Activated T-cell treated with anti-CD3 and anti-CD28 coated beads, Interleukin-2, amount 50 U/mL, for 72 hours (primary cell): Measurements from ENCODE around the gene FAM151A. TPM values are rescaled to one million over a fixed set of nuclear protein-coding genes. Genes with fewer than 3 reads are reported as not detected.

Experiments used
- ATAC-seq, 2 donors: fragments of 150-1000 bp; cut with Tn5 transposase; replicated peaks in 1 of 2; 2 replicates each; pipeline ENCODE4 v1.10.0; 2021; ENCODE audit warnings: moderate library complexity in 2 of 2, mild to moderate bottlenecking in 1 of 2
- DNase-seq, 2 donors: peaks; one replicate each; pipeline ENCODE4 v3.0.0; 2021 to 2022; ENCODE audit warnings: mixed read lengths in 1 of 2
- H3K27ac Mint-ChIP-seq: one replicate; pipeline ENCODE4 v1.8.0; 2022; ENCODE audit warnings: mild to moderate bottlenecking, moderate library complexity, mixed read lengths
- H3K27me3 Mint-ChIP-seq: one replicate; pipeline ENCODE4 v1.8.0; 2022; ENCODE audit warnings: low read depth, mixed read lengths
- H3K36me3 Mint-ChIP-seq, 2 donors: one replicate each; pipeline ENCODE4 v1.8.0; 2022; ENCODE audit warnings: mixed read lengths in 2 of 2, mild to moderate bottlenecking in 1 of 2; ENCODE audit not compliant: insufficient read depth in 2 of 2
- H3K4me1 Mint-ChIP-seq: one replicate; pipeline ENCODE4 v1.8.0; 2022; ENCODE audit warnings: low read depth, mixed read lengths
- H3K4me3 Mint-ChIP-seq, 2 donors: one replicate each; pipeline ENCODE4 v1.8.0; 2022; ENCODE audit warnings: mild to moderate bottlenecking in 2 of 2, mixed read lengths in 2 of 2, moderate library complexity in 2 of 2
- H3K9me3 Mint-ChIP-seq, 2 donors: one replicate each; pipeline ENCODE4 v1.8.0; 2022; ENCODE audit warnings: mixed read lengths in 2 of 2
- total RNA-seq, 2 donors: library from RNA; stranded (reverse); gene quantifications; one replicate each; pipeline ENCODE4 v1.2.3, GENCODE V29; 2022

FAM151A gene
- total RNA-seq, 2 donors from 2014 or later, result not detected

DNA sequence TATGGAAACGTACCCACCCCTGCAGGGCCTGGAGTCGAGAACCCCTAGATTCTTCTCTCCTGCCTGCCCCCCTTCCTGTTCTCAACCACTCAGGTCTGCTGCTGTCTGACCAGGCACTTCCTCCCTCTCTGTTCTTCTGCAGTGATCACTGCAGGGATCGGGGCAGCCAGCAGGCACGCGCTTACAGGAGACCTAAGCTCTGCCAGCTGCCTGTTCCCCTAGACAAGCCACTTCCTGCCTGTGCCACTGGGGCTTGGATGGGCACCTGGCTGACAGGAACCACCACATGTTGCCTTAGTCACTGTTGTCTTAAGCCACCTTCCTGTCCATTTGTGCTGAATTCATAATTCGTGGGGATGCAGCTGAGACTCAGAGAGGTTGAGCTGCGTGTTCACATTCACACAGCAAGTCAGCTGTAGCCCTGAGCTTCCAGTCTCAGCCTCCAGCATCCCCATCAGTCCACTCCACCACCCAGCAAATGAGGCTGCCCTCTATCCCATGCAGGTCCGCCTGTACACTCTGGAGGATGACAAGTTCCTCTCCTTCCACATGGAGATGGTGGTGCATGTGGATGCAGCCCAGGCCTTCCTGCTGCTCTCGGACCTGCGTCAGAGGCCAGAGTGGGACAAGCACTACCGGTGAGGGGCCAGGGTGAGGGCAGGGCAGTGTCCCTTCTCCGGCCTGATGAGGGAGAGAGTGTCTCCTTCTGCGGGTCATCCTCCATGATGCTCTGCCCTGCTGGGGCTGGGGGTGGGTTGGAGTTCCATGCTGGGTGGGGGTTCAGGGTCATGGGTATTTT is 18.6 kb downstream of the FAM151A start:
- Mint-ChIP-seq H3K36me3 (no peaks in the 10 kb centered on the region), H3K4me1 (peaks cover 13% of the 10 kb centered on the region), H3K27ac (no peak overlapping the region), H3K4me3 (no peak overlapping the region), H3K9me3 (no peaks in the 10 kb centered on the region), H3K27me3 (no peaks in the 10 kb centered on the region)
- peak; percentile 70 to 75 for ATAC-seq
- peak; percentile 17 to 24 for DNase-seq

DNA sequence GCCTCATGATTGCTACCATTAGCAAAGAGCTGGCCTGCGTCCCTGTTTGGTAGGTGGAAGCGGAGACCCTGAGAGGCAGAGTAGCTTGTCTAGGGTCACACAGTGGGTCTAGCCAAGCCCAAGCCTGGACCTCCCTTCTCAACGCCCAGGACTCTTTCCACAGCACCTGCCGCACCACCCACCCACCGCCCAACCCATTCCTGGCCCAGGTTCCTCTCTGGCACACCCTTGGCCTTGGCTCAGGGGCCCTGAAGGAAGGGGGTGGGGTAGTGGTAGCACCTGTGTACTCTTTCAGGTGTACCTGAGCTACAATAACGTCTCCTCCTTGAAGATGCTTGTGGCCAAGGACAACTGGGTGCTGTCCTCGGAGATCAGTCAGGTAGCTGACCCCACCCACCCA is 19.3 kb downstream of the FAM151A start:
- H3K9me3 Mint-ChIP-seq, result no peaks in the 10 kb centered on the region
- H3K27me3 Mint-ChIP-seq, result no peaks in the 10 kb centered on the region

DNA sequence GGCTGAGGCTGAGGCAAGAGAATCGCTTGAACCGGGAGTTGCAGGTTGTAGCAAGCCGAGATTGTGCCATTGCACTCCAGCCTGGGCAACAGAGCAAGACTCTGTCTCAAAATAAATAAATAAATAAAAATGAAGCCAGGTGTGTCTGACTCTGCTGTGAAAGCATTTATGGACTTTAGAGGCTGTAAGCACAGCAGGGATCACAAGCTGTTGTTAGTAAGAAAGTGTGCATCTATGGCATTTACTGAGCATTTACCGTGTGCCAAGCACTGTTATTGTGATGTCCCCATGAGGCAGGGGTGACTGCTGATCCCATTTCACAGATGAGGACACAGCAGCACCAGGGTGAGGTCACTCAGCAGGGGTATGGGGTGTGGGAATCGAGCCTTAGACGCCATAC is 20.1 kb downstream of the FAM151A start:
- no peak overlapping the region for H3K27ac Mint-ChIP-seq
- DNase-seq (no peak), ATAC-seq (no peak)
- no peak overlapping the region for H3K4me3 Mint-ChIP-seq
- no peaks in the 10 kb centered on the region for H3K36me3 Mint-ChIP-seq
- H3K4me1 Mint-ChIP-seq, result peaks cover 13% of the 10 kb centered on the region
- H3K27me3 Mint-ChIP-seq, result no peaks in the 10 kb centered on the region
- no peaks in the 10 kb centered on the region for H3K9me3 Mint-ChIP-seq

More for the DNA sequence above, 19.3 kb downstream of the FAM151A start:
- H3K36me3 Mint-ChIP-seq, result no peaks in the 10 kb centered on the region
- H3K4me1 Mint-ChIP-seq, result peaks cover 13% of the 10 kb centered on the region
- DNase-seq (no peak), ATAC-seq (no peak)
- H3K4me3 Mint-ChIP-seq, result no peak overlapping the region
- H3K27ac Mint-ChIP-seq, result no peak overlapping the region

DNA sequence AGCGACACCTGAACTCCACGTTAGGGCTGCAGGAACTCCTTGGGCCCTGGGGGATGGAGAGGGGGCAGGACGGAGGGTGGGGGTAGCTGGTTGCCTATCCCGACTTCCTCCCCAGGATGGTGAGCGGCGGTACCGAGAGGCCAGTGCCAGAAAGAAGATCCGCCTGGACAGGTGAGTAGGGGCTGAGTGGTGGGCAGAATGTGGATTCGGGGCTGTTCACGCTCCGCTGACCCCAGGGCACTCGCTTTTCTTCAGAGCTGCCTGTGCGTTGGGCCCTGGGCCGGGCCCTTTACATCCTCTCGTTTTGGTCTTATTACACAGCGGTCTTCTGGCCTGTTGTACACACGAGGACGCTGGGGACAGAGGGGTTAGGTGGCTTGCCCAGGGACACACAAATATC is 20.8 kb downstream of the FAM151A start:
- Mint-ChIP-seq H3K27me3 (no peaks in the 10 kb centered on the region), H3K9me3 (no peaks in the 10 kb centered on the region), H3K4me1 (peaks cover 13% of the 10 kb centered on the region), H3K27ac (no peak overlapping the region), H3K36me3 (no peaks in the 10 kb centered on the region), H3K4me3 (no peak overlapping the region)
- no peak for ATAC-seq
- DNase-seq, result no peak

DNA sequence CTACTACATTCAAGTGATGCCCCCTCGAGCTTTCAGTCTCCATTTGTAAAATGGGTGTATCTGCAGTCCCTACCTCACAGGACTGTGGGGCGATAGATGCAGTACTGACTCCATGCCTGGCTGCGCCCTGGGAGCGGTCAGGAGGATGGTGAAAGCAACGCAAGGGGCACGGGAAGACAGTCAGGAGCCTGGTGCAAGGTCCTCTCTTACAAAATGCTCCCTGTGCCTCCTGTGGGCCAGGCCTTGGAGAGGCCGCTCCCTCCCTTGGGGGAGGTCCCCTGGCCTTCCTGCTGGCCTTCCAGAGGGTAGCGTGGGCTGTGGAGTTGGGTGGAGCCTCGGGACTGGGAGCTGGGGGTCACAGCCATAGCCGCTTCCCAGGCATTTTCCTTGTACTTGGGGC is 21.6 kb downstream of the FAM151A start:
- Mint-ChIP-seq H3K27me3 (no peaks in the 10 kb centered on the region), H3K4me1 (peaks cover 13% of the 10 kb centered on the region), H3K27ac (no peak overlapping the region), H3K36me3 (no peaks in the 10 kb centered on the region), H3K9me3 (no peaks in the 10 kb centered on the region), H3K4me3 (no peak overlapping the region)
- DNase-seq (no peak), ATAC-seq (no peak)

DNA sequence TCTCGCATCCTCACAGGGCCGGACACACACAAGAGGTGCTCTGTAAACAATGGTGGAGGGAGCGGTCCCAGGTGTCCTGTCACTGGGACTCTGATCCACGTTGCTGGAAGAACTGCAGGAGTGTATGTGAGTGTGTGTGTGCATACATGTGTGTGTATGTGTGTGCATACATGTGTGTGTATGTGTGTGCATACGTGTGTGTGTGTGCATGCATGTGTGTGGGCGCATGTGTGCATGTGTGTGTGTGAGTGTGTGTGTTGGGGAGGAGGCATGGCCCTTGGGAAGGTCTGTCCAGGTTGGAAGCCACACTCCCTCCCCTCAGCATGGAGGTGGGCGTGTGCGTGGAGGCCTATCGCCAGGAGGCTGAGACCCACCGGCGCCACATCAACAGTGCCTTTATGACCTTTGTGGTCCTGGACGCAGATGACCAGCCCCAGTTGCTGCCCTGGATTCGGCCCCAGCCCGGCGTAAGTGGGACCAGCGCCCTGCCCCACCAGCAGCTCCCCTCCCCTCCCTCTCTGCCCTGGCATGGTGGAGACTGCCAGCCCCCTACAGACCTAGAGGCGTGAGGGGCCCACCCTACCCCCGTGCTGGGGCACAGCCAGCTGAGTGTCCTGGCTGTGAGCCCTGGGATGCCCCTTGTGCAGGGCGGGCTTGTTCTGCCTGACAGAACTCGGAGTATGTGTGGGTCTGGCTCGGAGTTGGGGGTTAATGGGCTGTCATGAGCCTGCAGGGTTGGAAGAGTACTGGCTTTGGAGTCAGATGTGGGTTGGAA is 22.2 kb downstream of the FAM151A start:
- Mint-ChIP-seq H3K4me1 (peaks cover 13% of the 10 kb centered on the region), H3K27ac (no peak overlapping the region), H3K9me3 (no peaks in the 10 kb centered on the region)

DNA sequence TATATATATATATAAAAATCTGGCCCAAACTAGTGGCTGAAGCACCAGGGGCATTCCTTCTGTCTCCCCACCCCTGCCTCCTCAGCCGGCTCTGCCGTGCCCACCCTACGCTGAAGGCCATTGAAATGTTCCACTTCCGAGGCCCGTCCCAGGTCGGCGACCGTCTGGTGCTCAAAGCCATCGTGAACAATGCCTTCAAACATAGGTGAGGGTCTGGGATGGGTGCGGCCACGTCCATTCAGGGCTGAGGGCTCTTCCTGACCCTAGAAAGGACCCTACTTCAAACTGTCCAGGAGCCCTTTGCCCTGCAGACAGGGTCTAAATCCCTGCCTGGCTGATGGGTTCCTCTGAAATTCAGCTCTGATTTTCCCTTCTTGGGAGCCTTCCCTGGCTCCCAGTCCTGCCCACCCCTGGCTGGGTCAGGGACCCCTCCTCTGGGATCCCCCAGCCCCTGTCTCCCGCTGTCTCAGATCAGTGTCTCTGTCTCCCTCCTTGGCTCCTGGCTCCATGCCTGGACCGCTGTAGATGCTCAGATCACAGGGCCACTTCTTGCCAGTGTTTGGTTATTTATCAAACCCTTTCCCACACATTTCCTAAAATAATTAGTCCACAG is 24.0 kb downstream of the FAM151A start:
- ATAC-seq (no peak), DNase-seq (no peak)
- no peaks in the 10 kb centered on the region for H3K9me3 Mint-ChIP-seq

More for the DNA sequence above, 22.2 kb downstream of the FAM151A start:
- Mint-ChIP-seq H3K4me3 (no peak overlapping the region), H3K36me3 (no peaks in the 10 kb centered on the region), H3K27me3 (no peaks in the 10 kb centered on the region)
- ATAC-seq (no peak), DNase-seq (no peak)

DNA sequence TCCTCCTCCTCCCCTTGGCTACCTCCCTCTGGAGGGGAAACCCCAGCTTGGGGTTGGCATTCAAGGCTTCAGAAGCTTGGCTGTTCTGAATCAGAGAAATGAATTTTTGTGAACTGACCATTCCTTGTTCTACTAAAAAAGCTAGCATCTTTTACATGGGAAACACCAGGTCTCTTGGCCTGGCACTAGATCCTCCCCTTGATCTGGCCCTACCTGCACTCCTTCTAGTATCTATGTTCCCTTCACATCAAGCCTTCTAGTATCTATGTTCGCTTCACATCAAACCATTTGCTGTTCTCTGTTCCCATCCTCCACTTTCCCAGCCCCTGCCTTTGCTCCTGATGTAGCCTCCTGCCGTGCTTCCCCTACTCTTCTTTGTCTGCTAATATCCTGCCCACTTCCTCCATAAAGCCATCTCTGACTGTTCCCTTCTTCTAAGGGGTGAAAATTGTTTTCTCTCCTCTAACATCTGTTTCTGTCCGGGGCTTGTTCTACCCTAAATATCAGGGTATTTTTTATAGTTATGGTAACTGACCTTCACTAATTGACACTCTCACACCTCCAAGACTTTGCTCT is 25.8 kb downstream of the FAM151A start:
- Mint-ChIP-seq H3K36me3 (no peaks in the 10 kb centered on the region), H3K27me3 (no peaks in the 10 kb centered on the region), H3K4me3 (no peak overlapping the region), H3K9me3 (no peaks in the 10 kb centered on the region), H3K27ac (no peak overlapping the region), H3K4me1 (no peaks in the 10 kb centered on the region)
- no peak for DNase-seq
- ATAC-seq, result no peak

More for the DNA sequence above, 24.0 kb downstream of the FAM151A start:
- no peaks in the 10 kb centered on the region for H3K27me3 Mint-ChIP-seq
- H3K27ac Mint-ChIP-seq, result no peak overlapping the region
- H3K36me3 Mint-ChIP-seq, result no peaks in the 10 kb centered on the region
- no peak overlapping the region for H3K4me3 Mint-ChIP-seq
- peaks cover 3% of the 10 kb centered on the region for H3K4me1 Mint-ChIP-seq

DNA sequence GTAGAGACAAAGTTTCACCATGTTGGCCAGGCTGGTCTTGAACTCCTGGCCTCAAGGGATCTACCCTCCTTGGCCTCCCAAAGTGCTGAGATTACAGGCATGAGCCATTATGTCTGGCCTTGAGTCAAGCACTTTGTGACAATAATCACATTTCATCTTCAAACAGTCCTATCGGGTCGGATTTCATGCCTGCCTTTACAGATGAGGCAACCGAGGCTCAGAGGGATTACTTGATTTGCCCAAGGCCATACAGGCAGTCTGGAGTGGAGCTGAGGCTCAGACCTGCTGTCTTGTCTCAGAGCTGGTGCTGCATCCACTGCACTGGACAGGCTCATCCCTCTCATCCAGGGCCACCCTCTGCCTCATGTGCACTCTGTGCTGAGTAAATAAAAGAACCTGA is 26.6 kb downstream of the FAM151A start:
- no peak for DNase-seq
- Mint-ChIP-seq H3K4me1 (no peaks in the 10 kb centered on the region), H3K4me3 (no peak overlapping the region), H3K27me3 (no peaks in the 10 kb centered on the region), H3K9me3 (no peaks in the 10 kb centered on the region), H3K36me3 (no peaks in the 10 kb centered on the region), H3K27ac (no peak overlapping the region)
- no peak for ATAC-seq

DNA sequence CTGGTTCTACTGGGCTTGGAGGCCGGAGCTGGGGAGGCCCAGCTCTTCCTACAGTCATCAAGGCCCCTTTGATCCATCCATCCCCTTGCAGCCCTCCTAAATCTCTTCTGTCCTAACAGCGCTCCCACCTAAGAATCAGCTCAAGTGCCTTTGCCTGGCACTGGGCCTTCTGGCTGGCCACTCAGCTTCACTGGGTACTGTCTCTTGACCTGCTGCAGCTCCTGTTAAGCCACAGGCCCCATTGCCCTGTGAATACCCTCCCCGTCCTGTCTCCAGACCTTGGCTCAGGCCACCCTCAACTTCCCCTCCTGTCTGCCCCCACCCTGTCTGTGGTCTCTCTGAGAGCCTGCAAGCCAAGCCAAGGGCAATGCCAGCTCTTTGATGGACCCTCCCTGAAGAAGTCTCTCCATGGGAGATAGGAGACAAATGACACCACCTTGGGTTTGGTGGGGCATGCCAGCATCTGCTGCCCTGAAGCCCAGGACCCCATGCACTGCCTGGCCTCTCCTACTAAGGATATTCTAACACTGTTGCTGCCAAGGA is 27.3 kb downstream of the FAM151A start:
- H3K36me3 Mint-ChIP-seq, result no peaks in the 10 kb centered on the region
- H3K9me3 Mint-ChIP-seq, result no peaks in the 10 kb centered on the region
- no peak overlapping the region for H3K4me3 Mint-ChIP-seq
- no peaks in the 10 kb centered on the region for H3K4me1 Mint-ChIP-seq
- no peak for ATAC-seq
- no peak overlapping the region for H3K27ac Mint-ChIP-seq
- no peaks in the 10 kb centered on the region for H3K27me3 Mint-ChIP-seq
- no peak for DNase-seq

DNA sequence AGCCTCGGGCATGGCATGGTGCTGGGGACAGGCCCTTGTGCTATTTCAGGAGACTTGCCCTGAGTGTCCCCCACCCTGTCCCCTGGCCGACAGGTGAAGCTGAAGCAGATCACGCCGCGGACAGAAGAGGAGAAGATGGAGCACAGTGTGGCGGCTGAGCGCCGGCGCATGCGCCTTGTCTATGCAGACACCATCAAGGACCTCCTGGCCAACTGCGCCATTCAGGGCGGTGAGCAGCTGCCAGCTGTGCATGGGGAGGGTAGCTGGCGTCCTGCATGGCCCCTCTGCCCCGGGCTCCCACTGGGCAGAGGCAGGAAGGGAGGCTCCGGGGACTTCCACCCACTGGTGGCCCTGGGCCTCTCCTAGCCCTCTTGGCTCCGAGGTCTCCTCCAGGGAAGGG is 28.9 kb downstream of the FAM151A start:
- no peaks in the 10 kb centered on the region for H3K4me1 Mint-ChIP-seq
- no peaks in the 10 kb centered on the region for H3K27me3 Mint-ChIP-seq
- no peak for ATAC-seq
- no peaks in the 10 kb centered on the region for H3K9me3 Mint-ChIP-seq
- no peaks in the 10 kb centered on the region for H3K36me3 Mint-ChIP-seq
- no peak for DNase-seq
- no peak overlapping the region for H3K27ac Mint-ChIP-seq
- no peak overlapping the region for H3K4me3 Mint-ChIP-seq

DNA sequence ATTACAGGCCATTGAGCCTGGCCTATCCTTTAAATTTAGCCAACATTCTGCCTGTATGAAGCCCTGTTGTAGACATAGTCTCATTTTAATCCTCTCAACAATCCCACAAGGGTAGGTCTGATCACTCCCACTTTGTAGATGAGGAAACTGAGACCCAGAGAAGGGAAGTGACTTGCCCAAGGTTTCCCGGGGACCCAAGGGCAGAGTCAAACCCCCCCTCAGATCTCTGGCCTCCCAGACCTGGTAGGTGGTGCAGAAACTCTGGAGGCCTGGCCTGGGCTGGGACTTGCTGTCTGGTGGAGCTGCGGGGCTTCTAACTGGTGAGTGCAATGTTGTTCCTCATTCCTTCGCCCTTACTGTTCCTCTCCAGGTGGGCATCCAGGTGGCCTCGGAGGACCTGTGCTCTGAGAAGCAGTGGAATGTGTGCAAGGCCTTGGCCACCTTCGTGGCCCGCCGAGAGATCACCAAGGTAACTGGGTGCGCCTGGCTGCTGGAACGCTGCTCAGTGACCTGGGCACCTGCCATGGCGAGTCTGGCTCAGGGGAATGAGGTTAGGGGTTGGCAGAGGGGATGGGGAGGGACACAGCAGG is 29.7 kb downstream of the FAM151A start:
- Mint-ChIP-seq H3K4me3 (no peak overlapping the region), H3K27ac (no peak overlapping the region), H3K9me3 (no peaks in the 10 kb centered on the region), H3K36me3 (no peaks in the 10 kb centered on the region), H3K27me3 (no peaks in the 10 kb centered on the region), H3K4me1 (peaks cover 1% of the 10 kb centered on the region)
- DNase-seq, result no peak
- ATAC-seq, result no peak
